Measurements from ENCODE around the gene TSPAN31. TPM values are rescaled to one million over a fixed set of nuclear protein-coding genes. Genes with fewer than 3 reads are reported as not detected.
A peak's percentile ranks its signal among the peaks of the same experiment; 100 is the strongest.

The TSPAN31 gene
- total and polyA plus RNA-seq, 9 of the 15 experiments (the other 6 are each of a cell fraction or from before 2014, with no cell fraction given), result 11.3 to 26.4 (median 14.3) TPM

DNA sequence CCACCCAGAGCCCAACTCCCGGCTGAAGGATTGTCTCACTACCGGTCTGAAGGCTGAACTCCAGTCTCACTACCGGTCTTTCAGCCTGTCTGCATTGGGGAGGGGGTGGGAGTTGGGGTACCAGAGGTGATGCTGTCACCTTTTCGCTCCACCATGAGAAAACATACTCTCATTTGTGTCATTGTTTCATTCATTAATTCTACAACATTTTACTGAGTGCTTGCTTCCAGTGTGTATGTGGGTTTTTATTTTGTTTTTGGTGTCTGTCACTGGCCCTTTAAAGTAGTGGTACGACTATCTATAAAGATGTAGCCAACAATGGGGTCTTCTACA lies 7.8 kb downstream of the TSPAN31 start:
- Histone ChIP-seq H3K9ac (ENCODE audit: insufficient read depth in 1 of 2, low read depth in 2 of 2, low read length in 2 of 2) (peak overlapping the region; percentile 40 to 41; a peak in 2 of 4 replicates), H2AFZ (ENCODE audit: low read depth, low read length) (peak overlapping the region; percentile 64), H4K20me1 (replicated peaks; ENCODE audit: control insufficient read depth, insufficient read depth, low read length) (no peaks in the 10 kb centered on the region), H3K4me1 (replicated peaks in 1 of 2; ENCODE audit: control insufficient read depth in 2 of 2, insufficient read depth in 2 of 2, low read length in 2 of 2) (peaks cover 35 to 40% of the 10 kb centered on the region in 2 experiments), H3K4me2 (ENCODE audit: insufficient read depth, low read length) (peak overlapping the region; percentile 82), H3K9me1 (ENCODE audit: control insufficient read depth, insufficient read depth, low read length) (no peaks in the 10 kb centered on the region), H3K27me3 (ENCODE audit: control insufficient read depth in 2 of 2, insufficient read depth in 2 of 2, low read length in 2 of 2) (no peaks in the 10 kb centered on the region), H3K4me3 (peak overlapping the region; percentile 19), H3K27ac (ENCODE audit: extremely low read depth, low read depth, low read length) (peak overlapping the region; percentile 66), H3K79me2 (ENCODE audit: control insufficient read depth, insufficient read depth, low read length) (peaks cover 47% of the 10 kb centered on the region), H3K36me3 (ENCODE audit: control insufficient read depth, insufficient read depth, low read length) (peaks cover 40% of the 10 kb centered on the region), H3K9me3 (replicated peaks; ENCODE audit: control insufficient read depth, insufficient read depth, low read depth, low read length) (no peaks in the 10 kb centered on the region)
- no TSS peak for BruUV-seq (replicated peaks)
- ChIA-PET CTCF (ENCODE audit: low intra/inter-chr PET ratio) (no interaction called here), POLR2A (interaction anchor here (0.8 to 1.2 kb wide), 6 partner anchors 12 to 233 kb away, joined by 3 to 5 read pairs (median 3); partner anchors contain the start of genes EEF1AKMT3 and METTL1)
- ATAC-seq (no peak), FAIRE-seq (no peak), DNase-seq (ENCODE audit: extremely low read depth in 1 of 4, low spot score in 3 of 4) (no peak)
- in situ Hi-C loops (cut with MboI), result no loop called here
- 2% methylated on average over 5 of the region's 5 CpGs for WGBS (ENCODE audit: insufficient coverage, low coverage, missing lambda C conversion rate)
- intact Hi-C loops (cut with micrococcal nuclease), result loop anchor here (2.0 kb wide), 1 partner anchor 20 kb away; the partner anchor contains the start of genes EEF1AKMT3 and METTL1
- TF ChIP-seq BHLHE40 (IDR thresholded peaks at IDR 0.05; ENCODE audit: low read length) (no peak), EHMT2 (IDR thresholded peaks at IDR 0.05) (no peak), NEUROD1 (IDR thresholded peaks at IDR 0.05; ENCODE audit: borderline replicate concordance, low read depth, low read length, partially characterized antibody) (no peak), TGIF2 (CRISPR knock-in tag; IDR thresholded peaks at IDR 0.05) (no peak), KLF1 (tag; IDR thresholded peaks at IDR 0.05) (0 out of 2 replicates have a peak, but pooled peaks have one; percentile 10), ZEB2 (IDR thresholded peaks at IDR 0.05) (no peak), CBFB (CRISPR knock-in tag; IDR thresholded peaks at IDR 0.05) (no peak), NUFIP1 (IDR thresholded peaks at IDR 0.05; ENCODE audit: partially characterized antibody) (no peak), ZNF316 (IDR thresholded peaks at IDR 0.05) (no peak), ZBTB7A (IDR thresholded peaks at IDR 0.05; ENCODE audit: borderline replicate concordance, control insufficient read depth, low read depth, low read length) (0 out of 2 replicates have a peak, but pooled peaks have one; percentile 61), CSDE1 (IDR thresholded peaks at IDR 0.05) (peak in 1 of 2 experiments; percentile 78; a peak in 2 of 4 replicates)
- TF ChIP-seq, protein P1, sequence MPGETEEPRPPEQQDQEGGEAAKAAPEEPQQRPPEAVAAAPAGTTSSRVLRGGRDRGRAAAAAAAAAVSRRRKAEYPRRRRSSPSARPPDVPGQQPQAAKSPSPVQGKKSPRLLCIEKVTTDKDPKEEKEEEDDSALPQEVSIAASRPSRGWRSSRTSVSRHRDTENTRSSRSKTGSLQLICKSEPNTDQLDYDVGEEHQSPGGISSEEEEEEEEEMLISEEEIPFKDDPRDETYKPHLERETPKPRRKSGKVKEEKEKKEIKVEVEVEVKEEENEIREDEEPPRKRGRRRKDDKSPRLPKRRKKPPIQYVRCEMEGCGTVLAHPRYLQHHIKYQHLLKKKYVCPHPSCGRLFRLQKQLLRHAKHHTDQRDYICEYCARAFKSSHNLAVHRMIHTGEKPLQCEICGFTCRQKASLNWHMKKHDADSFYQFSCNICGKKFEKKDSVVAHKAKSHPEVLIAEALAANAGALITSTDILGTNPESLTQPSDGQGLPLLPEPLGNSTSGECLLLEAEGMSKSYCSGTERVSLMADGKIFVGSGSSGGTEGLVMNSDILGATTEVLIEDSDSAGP (CRISPR knock-in tag; IDR thresholded peaks at IDR 0.05), result 0 out of 2 replicates have a peak, but pooled peaks have one; percentile 19
- TF ChIP-seq, protein P2, sequence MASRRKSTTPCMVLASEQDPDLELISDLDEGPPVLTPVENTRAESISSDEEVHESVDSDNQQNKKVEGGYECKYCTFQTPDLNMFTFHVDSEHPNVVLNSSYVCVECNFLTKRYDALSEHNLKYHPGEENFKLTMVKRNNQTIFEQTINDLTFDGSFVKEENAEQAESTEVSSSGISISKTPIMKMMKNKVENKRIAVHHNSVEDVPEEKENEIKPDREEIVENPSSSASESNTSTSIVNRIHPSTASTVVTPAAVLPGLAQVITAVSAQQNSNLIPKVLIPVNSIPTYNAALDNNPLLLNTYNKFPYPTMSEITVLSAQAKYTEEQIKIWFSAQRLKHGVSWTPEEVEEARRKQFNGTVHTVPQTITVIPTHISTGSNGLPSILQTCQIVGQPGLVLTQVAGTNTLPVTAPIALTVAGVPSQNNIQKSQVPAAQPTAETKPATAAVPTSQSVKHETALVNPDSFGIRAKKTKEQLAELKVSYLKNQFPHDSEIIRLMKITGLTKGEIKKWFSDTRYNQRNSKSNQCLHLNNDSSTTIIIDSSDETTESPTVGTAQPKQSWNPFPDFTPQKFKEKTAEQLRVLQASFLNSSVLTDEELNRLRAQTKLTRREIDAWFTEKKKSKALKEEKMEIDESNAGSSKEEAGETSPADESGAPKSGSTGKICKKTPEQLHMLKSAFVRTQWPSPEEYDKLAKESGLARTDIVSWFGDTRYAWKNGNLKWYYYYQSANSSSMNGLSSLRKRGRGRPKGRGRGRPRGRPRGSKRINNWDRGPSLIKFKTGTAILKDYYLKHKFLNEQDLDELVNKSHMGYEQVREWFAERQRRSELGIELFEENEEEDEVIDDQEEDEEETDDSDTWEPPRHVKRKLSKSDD (conservative IDR thresholded peaks at IDR 0.05; ENCODE audit: low read length), result no peak
- TF ChIP-seq, protein P3, sequence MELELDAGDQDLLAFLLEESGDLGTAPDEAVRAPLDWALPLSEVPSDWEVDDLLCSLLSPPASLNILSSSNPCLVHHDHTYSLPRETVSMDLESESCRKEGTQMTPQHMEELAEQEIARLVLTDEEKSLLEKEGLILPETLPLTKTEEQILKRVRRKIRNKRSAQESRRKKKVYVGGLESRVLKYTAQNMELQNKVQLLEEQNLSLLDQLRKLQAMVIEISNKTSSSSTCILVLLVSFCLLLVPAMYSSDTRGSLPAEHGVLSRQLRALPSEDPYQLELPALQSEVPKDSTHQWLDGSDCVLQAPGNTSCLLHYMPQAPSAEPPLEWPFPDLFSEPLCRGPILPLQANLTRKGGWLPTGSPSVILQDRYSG (tag; conservative IDR thresholded peaks at IDR 0.05; ENCODE audit: low read depth), result no peak
- TF ChIP-seq, protein P4, sequence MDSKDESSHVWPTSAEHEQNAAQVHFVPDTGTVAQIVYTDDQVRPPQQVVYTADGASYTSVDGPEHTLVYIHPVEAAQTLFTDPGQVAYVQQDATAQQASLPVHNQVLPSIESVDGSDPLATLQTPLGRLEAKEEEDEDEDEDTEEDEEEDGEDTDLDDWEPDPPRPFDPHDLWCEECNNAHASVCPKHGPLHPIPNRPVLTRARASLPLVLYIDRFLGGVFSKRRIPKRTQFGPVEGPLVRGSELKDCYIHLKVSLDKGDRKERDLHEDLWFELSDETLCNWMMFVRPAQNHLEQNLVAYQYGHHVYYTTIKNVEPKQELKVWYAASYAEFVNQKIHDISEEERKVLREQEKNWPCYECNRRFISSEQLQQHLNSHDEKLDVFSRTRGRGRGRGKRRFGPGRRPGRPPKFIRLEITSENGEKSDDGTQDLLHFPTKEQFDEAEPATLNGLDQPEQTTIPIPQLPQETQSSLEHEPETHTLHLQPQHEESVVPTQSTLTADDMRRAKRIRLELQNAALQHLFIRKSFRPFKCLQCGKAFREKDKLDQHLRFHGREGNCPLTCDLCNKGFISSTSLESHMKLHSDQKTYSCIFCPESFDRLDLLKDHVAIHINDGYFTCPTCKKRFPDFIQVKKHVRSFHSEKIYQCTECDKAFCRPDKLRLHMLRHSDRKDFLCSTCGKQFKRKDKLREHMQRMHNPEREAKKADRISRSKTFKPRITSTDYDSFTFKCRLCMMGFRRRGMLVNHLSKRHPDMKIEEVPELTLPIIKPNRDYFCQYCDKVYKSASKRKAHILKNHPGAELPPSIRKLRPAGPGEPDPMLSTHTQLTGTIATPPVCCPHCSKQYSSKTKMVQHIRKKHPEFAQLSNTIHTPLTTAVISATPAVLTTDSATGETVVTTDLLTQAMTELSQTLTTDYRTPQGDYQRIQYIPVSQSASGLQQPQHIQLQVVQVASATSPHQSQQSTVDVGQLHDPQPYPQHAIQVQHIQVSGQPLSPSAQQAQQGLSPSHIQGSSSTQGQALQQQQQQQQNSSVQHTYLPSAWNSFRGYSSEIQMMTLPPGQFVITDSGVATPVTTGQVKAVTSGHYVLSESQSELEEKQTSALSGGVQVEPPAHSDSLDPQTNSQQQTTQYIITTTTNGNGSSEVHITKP (IDR thresholded peaks at IDR 0.05; ENCODE audit: partially characterized antibody), result peak; percentile 69

All from K562 (cell line).